GM21528 (cell line): ENCODE measurements around the gene TAS2R19.
"Not testable (repeated sequence)": the region's sequence is repeated elsewhere in the genome, so short reads cannot be mapped to it uniquely, and the experiment has no call there.

Experiments
- ATAC-seq: cut with Tn5 transposase; IDR thresholded peaks from one replicate; pipeline ENCODE4 v1.9.1; 2021; ENCODE audit warnings: mild to moderate bottlenecking, moderate library complexity; ENCODE audit not compliant: unreplicated experiment, low FRiP score

Gene TAS2R19, protein sequence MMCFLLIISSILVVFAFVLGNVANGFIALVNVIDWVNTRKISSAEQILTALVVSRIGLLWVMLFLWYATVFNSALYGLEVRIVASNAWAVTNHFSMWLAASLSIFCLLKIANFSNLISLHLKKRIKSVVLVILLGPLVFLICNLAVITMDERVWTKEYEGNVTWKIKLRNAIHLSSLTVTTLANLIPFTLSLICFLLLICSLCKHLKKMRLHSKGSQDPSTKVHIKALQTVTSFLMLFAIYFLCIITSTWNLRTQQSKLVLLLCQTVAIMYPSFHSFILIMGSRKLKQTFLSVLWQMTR

DNA sequence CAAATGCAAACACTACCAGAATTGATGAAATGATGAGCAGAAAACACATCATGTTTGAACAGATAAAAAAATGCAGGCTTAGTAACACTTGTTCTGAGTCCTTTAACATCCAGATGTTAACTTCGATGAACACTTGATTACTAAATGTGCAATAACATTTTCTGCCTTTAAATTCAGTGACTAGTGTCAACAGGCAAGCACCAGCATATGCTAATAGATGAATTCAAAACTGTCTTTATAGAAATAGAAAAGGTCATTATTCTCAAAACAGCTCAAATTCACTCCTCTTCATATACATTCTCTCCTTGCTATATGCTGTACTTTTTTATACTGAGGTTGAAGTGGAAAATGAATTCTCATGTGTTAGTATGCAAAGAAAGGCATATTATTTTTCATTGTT, at the start of gene TAS2R19:
Gene TAS2R19 (minus strand): TSS at position 101 of the 400 bp plus-strand sequence. CDS start 49 bp downstream, at position 52.
- no peak for ATAC-seq

DNA sequence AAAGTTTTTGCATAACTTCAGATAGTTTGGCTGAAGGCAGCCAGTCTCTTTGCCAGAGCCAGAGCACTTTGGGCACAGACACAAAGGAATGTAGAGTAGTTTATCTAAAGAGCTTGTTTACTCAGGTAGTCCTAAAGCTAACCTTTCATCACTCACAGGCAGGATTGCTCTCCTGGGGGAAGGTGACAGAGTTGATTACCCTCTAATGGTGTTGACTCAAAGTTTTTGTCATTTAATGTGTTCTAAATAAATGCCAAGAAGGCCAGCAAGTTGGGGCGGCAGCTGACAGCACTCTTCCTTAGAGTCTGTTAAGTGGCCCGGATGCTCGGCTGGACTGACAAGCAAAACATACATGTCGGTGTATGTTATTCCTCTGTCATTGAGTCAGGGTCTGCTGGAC, 49.0 kb upstream of the TAS2R19 start:
- ATAC-seq = no peak

DNA sequence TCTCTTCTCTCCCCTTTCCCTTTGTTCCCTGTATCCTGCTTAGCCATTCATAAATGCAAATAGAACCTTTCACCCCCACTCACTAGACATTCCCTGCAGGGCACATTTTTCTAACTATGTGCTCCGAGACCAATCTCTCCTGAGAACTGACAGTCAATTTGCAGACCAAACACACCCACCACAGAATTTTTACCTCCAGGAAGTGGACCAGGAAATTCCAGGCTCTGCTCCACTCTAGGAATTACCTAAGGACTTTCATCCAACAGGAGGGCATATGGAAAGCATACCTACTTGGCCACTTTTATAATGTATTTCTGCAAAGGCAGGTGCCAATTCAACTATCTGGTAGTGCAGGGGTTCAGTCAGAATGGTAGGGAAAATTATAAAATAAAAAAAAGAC, 48.6 kb upstream of the TAS2R19 start:
- ATAC-seq = no peak

DNA sequence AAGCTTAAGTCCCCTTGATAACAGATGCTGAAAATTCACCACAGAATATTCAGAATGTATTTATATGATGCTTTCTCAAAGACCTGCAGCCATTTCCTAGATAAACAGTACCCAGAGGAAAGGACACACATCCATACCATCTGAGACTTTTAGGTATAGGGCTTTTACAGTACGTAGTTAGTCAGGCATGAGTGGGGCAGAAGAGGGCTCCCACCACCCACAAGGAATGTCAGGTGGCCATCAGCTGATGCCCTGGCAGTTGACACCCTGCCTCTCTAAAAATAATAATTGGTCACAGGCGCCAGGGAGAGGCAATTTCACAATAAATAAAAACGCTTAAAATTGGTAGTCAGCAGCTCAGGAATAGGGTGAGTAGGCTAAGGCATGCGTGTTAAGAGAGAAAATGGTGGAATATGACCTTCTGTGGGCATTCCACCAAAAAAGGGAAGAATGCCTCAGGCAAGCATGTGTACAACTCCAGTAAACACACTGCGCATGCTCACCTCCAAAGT, 47.5 kb upstream of the TAS2R19 start:
- ATAC-seq = no peak

DNA sequence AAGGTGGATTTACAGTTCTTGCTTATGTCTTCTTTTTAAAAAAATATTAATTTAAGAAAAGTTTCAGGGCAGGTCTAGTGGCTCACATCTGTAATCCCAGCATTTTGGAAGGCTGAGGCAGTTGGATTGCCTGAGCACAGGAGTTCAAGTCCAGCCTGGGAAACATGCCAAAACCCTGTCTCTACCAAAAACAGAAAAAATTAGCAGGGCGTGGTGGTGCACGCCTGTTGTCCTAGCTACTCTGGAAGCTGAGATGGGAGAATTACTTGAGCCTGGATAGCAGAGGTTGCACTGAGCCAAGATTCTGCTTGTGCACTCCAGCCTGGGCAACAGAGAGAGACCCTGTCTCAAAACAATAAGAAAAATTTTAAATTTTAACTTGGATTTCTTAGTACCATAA, 45.1 kb upstream of the TAS2R19 start:
- ATAC-seq = no peak

DNA sequence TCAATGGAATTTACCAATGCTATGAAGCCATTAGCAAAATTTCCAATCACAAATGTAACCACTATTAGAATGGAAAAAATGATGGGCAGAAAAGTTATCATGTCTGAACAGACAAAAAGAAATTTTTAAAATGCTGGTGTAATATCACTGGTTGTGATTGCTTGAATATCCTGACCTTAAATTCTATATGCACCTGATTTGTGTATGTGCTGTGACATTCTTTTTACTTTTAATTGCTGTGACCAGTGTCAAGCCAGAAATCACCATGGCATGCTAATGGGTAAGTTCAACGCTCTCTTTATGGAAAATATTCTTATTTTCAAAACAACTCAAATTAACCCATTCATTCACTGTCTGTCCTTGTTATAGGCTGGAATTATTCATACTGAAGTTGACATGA, 39.8 kb upstream of the TAS2R19 start, which contains the start of gene TAS2R46:
Gene TAS2R46 (minus strand): TSS at position 101 of the 400 bp plus-strand sequence. CDS start 0 bp downstream, at position 101.
- ATAC-seq = not testable (repeated sequence)

DNA sequence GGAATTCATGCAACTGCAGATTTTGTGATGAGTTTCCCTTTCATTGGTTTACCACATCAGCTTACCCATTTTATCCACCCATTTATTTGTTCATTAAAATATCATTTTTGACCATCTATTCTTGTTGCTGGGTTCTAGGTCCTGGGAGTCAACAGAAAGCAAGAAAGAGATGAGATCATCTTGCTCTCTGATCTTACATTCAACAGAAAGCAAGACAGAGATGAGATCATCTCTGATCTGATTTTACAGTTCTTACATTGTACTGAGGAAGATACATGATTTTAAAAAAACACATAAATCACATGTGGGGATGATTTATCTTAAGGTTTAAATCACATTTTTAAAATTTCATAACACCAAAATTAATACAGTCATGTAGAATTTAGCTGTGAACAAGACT, 37.4 kb upstream of the TAS2R19 start:
- ATAC-seq = no peak

DNA sequence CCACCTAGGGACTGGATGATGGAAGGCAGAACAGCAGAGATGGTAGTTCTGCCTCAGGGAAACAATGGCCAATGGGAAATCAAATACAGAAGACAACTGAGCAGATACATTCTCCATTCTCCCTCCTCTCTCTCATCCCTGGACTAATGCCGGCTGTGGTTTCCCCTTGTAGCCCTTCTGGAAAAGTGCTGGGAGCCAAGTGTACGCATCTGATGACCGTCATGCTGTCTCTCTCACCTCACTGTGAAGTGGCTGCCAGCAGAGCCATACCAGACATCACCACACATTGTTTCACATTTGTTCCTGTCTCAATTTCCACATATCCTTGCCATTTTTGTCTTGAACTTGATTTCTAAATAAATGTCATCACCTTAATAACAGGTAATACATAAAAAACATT, 36.6 kb upstream of the TAS2R19 start:
- no peak for ATAC-seq

DNA sequence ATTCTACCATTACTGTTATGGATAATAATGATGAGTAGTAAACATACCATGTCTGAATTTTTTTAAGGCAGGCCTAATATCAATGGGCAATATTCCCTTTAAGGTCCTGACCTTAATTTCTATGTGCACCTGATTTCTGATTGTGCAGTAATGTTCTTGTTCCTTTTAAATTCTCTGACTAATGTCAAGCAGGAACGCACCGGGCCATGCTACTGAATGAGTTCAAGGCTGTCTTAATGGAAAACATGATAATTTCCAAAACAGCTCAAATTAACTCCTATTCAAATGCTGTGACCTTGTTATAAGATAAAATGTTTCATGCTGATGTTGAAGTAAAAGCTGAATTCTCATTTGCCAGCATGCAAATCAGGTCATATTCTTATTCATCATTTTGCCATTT, 32.9 kb upstream of the TAS2R19 start:
- ATAC-seq = no peak

DNA sequence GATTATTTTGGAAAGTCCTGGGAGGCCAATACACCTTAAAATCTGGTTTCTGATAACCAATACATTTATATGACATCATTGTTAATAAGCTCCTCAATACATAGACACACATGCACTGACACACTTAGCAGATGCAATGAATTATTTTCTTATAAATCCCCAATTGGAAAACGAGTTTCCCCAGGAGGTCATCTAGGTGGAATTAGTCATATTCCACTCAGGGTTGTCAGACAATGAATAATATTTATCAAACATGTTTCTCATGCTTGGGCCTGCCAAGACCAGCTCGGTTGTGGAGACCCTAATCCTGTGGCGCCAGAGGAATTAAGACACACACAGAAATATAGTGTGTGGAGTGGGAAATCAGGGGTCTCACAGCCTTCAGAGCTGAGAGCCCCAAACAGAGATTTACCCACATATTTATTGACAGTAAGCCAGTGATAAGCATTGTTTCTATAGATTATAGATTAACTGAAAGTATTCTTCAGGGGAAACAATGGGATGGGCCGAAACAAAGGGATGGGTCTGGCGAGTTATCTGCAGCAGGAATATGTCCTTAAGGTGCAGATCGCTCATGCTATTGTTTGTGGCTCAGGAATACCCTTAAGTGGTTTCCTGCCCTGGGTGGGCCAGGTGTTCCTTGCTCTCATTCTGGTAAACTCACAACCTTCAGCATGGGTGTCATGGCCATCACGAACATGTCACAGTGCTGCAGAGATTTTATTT, 27.5 kb upstream of the TAS2R19 start:
- ATAC-seq = not testable (repeated sequence)

DNA sequence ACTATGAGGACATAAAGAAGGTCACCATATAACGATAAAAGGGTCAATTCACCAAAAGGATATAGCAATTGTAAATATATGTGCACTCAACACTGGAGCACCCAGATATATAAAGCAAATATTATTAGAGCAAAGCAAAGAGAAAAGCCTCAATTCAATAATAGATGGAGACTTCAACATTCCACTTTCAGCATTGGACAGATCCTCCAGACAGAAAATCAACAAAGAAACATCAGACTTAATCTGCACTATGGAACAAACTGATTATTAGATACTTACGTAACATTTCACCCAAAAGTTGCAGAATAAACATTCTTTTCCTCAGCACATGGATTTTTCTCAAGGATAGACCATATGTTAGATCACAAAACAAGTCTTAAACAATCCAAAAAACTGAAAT, 18.9 kb upstream of the TAS2R19 start:
- ATAC-seq = not testable (repeated sequence)

DNA sequence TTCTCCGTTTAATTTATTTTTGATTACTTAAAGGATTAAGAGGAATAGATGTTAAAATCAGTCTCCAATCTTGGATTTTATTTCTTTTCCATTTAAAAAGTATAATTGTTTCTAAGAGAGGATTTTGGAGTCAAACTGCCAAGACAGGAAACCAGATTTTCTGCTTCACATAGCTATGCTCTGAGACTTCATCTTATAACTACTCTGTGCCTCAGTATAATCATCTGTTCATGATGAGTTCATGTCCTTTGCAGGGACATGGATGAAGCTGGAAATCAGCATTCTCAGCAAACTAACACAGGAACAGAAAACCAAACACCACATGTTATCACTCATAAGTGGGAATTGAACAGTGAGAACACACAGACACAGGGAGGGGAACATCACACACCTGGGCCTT, 17.7 kb upstream of the TAS2R19 start:
- no peak for ATAC-seq

DNA sequence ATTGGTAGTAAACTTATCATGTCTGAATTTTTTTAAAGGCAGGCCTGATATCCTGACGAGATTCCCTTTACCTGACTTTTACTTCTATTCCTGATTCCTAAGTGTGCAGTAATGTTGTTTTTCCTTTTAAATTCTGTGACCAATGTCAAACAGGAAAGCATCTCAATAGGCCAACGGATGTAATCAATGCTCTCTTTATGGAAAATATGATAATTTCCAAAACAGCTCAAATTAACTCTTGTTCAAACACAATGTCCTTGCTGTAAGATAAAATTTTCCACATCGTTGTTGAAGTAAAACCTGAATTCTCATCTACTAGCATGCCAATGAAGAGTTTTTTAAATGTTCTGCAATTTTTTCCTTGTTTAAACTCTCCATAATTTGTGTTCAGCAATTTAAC, 16.8 kb upstream of the TAS2R19 start:
- no peak for ATAC-seq

DNA sequence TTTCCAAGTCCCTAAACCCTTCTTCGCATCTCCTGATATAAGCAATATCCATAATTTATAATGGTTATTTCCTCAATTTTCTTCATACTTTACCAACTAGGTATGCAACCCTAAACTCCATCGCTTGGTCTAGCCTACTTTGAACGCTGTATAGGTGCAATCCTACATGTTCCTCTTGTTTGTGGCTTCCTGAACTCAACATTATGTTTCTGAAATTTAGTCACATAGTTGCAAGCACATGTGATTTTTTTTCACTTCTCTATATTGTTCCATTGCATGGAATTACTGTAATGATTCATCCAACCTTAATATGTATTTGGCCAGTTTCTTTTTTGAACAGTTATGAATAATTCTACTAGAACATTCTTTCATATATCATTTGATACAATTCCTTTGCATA, 11.5 kb upstream of the TAS2R19 start:
- ATAC-seq = not testable (repeated sequence)

DNA sequence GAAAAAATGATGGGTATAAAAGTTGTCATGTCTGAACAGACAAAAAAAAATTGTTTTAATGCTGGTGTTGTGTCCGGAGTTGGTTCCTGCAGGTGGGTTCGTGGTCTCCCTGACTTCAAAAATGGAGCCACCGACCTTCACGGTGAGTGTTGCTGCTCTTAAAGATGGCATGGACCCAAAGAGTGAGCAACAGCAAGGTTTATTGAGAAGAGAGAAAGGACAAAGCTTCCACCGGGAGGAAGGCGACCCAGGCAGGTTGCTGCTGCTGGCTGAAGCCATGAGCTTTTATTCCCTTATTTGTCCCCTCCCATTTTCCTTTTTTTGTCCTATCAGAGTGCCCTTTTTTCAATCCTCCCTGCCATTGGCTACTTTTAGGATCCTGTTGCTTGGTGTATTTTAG, 8.9 kb upstream of the TAS2R19 start, which contains the start of gene TAS2R31:
Gene TAS2R31 (minus strand): TSS at position 101 of the 400 bp plus-strand sequence. CDS start 72 bp downstream, at position 29.
- ATAC-seq = no peak

DNA sequence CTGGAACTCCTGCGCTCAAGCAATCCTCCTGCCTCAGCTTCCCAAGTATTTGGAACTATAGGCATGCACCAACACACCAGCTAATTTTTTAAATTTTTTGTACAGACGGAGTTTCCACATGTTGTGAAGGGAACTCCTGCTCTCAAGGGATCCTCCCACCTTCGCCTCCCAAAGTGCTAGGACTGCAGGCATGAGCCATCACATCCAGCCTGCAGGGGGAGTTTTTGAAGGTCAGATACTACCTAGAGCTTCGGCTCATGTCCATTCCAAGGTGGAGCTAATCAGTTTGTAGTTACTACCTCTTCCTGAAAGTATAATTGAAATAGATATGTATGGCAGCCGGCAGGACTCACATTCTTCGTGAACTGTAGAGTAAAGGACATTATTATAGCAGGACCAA, 3.7 kb upstream of the TAS2R19 start:
- no peak for ATAC-seq

DNA sequence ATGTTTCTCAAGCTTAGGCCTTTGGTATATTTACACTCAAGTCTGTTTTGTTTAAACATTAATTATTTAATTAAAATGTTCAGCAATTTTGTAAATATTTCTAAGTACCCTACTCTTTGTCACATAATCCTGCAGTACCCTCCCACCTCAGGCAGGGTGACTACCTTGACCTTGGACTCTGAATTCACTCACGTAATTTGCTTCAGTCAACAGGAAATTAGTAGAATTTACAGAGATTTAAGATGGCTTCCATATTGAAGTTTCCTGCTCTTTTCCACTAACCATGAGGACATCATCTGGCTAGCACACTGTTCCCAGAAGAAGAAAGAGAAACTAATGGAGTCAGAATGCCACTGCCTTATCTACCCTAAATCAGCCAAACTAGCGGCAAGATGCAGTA, 967 bp upstream of the TAS2R19 start:
- no peak for ATAC-seq

DNA sequence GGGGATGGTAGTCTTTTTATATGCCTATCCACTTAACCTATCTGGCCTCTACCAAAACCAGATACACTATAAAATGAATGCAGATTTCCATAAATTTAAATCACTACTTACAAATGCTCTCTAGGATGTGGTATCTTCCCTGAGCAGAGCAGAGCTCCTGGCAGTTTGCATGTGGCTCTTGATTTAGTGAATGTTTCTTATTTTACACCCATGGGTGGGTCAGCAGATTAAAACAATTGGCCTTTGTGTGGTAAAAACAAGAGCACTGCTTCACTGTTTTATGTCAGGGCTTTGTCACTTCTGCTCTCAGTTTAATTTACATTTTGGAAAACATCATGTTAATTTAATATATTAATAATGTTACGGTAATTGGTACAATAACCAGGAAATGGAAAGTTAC, 5.5 kb downstream of the TAS2R19 start:
- ATAC-seq = no peak

DNA sequence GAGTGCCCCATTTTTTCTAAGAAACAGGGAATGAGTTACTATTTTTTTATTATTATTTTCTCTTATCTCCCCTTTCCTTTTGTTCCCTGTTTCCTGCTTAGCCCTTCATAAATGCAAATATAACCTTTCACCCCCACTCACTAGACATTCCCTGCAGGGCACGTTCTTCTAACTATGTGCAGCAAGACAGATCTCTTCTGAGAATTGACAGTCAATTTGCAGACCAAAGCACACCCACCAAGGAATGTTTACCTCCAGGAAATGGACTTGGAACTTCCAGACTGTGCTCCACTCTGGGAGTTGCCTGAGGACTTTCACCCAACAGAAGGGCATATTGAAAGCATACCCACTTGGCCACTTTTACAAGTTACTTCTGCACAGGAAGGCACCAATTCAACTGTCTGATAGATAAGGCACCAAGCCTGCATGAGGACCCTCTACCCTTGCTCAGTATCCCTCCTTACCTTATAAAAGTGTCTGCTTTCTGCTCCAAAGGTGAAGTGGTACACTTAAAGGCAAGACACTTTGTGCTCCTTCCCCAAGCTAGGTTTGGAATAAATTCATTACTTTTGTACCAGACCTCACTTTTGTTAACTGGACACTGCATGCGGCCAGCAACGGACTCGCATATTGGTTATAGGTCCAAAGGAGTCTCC, 6.5 kb downstream of the TAS2R19 start:
- no peak for ATAC-seq

DNA sequence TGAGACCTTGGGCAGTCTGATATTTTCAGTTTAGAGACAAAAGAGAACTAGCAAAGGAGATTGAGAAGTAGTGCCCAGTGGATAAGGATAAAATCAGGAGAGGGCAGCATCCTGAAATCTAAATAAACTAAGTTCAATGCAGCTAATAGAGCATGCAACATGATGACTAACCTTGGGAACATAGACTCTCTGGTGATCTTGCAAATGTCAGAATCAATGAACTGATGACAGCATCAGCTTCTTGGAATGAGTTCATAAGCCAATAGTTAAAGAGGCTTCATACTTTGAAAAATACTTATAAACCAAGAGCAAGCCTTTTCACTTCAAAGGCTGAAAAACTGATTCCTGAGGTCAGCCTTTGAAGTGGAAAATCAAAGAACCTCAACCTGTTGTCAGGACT, 8.2 kb downstream of the TAS2R19 start:
- ATAC-seq = no peak

DNA sequence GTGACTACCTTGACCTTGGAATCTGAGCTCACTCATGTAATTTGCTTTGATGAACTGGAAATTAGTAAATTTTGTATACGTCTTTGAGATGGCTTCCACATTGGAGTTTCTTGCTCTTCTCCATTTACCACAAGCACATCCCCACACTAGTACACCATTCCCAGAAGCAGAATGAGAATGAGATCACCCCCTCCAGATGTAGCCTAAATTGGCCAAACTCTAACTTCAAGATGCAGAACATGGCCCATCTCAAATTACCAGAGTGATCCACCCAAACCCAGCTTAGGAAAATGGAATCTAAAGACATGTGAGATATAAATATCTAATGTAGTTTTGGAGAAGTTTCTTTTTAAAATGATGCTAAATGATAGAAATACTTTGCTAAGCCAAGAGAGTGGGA, 14.8 kb downstream of the TAS2R19 start:
- no peak for ATAC-seq
